GM21360 (cell line): ENCODE results near the gene PALMD.

Source experiments
- ATAC-seq: cut with Tn5 transposase; IDR thresholded peaks from one replicate; pipeline ENCODE4 v1.9.1; 2021; ENCODE audit warnings: mild to moderate bottlenecking, moderate library complexity; ENCODE audit not compliant: unreplicated experiment

Gene PALMD, protein sequence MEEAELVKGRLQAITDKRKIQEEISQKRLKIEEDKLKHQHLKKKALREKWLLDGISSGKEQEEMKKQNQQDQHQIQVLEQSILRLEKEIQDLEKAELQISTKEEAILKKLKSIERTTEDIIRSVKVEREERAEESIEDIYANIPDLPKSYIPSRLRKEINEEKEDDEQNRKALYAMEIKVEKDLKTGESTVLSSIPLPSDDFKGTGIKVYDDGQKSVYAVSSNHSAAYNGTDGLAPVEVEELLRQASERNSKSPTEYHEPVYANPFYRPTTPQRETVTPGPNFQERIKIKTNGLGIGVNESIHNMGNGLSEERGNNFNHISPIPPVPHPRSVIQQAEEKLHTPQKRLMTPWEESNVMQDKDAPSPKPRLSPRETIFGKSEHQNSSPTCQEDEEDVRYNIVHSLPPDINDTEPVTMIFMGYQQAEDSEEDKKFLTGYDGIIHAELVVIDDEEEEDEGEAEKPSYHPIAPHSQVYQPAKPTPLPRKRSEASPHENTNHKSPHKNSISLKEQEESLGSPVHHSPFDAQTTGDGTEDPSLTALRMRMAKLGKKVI

DNA sequence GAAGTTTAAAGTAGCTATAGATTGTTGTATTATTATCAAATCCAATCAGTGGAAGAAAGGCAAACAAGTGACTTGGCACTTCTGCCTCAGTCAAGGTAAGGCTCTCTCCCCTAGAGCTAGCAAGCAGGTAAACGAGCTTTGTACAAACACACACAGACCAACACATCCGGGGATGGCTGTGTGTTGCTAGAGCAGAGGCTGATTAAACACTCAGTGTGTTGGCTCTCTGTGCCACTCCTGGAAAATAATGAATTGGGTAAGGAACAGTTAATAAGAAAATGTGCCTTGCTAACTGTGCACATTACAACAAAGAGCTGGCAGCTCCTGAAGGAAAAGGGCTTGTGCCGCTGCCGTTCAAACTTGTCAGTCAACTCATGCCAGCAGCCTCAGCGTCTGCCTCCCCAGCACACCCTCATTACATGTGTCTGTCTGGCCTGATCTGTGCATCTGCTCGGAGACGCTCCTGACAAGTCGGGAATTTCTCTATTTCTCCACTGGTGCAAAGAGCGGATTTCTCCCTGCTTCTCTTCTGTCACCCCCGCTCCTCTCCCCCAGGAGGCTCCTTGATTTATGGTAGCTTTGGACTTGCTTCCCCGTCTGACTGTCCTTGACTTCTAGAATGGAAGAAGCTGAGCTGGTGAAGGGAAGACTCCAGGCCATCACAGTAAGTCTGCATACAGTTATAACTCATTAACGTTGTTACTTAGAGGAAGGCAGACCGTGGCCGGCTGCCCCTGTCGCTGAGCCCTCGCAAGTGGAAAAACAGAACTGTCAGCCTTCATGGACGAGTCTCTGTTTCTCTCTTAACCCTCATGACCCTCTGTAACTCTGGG is at the start of gene PALMD:
PALMD (plus strand) TSS at position 415 of the 833 bp plus-strand sequence; CDS start at position 620, 205 bp downstream.
- no peak for ATAC-seq

DNA sequence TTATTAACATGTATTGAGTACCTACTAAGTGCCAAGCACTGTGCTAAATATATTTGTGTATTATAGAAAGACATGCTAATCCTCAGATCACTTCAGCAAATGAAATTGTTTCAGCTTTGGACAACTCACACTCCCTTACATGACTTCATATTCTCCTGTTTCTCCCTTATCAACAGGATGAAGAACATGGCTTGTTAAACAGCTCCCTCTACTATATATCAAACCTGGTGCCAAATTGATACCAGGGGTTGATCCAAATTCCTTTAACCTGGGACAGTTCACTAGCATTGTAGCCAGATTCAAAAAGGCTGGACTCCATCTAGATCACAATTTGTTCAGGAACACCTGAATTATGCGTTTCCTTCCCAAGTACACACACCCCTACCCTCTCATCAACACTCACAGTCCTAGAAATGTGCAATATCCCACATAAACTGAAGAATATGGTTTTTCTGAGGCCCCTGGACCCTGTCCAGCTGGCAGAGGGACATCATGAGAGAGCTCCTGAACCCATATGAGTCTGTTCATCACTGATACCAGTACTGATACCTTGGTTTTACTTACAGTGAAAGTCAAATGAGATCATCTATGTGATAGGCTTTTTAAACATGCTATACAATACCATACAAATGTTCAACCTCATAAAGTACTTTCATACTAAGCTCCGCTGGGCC is 47.0 kb upstream of the PALMD start:
- ATAC-seq: no peak

GRCh38 chr1:99599678-99600175 is 46.2 kb upstream of the PALMD start:
- ATAC-seq: no peak

GRCh38 chr1:99600782-99601181 is 45.1 kb upstream of the PALMD start:
- ATAC-seq: no peak

DNA sequence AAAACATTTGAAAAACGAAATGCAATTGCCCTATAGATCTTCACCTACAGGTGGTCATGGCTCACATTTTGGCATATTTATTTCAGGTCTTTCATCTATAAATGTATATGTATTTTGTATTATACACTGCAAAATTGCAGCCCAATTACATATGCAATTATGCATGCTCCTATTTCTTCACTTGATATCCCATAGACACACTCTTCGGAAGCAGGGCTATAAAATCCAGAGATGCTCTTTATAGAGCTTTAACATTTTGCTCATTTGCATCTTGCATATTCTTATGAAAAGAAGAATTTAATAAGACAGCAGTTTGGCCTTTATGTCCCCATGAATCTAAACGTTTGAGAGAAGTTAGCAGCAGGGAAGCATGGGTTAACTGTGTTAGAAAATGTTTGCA is 44.7 kb upstream of the PALMD start:
- no peak for ATAC-seq

DNA sequence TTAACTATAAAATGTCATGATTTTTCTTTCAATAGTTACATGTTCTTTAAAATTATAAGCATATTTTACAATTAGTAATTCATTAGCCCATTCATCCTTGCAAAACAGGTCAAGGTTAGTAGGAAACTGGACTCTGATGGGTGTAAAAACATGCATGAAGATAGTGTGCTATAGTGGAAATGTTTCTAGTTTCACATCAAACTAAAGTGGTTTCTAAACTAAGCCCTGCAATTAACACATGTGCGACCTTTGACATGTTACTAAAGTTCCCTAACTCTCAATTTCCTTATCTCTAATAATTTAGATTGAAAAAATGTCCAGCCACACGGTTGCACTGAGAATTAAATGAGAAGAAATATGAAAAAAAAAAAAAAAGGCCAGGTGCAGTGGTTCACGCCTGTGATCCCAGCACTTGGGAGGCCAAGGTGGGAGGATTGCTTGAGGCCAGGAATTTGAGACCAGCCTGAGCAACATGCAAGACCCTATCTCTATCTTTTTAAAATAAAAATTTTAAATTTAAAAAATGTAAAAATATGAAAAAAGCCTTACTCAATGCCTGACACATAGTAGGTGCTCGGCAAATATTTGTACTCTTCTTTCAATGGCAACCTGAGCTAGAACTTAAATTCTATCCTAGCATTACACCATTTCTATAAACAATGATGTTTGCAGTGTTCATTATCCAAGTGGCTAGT is 44.1 kb upstream of the PALMD start:
- ATAC-seq: no peak

DNA sequence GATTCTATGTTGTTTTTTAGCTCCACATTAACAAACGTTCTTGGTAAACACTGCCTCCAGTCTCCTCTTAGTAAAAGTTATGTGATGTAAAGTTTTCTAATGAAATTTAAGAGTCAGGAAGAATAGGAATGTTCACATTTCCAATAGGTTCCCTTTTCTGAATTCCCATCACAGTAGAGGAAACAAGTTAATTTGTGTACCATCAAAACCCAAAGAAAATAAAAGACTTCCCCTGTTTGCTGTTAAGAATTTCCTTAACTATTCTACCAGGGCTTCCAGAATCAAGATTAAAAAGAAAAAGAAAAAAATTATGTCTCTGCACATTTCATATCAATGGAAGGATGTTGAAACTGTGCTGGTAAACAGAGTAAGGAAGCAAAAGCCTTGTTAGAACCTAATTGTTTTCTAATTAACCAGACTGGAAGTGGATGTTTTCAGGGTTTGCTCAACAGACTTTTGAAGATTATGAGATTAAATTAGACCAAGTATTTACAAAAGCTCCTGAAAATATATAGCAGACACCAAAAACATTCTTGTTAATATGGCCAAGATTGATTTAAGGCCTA is 43.4 kb upstream of the PALMD start:
- no peak for ATAC-seq

DNA sequence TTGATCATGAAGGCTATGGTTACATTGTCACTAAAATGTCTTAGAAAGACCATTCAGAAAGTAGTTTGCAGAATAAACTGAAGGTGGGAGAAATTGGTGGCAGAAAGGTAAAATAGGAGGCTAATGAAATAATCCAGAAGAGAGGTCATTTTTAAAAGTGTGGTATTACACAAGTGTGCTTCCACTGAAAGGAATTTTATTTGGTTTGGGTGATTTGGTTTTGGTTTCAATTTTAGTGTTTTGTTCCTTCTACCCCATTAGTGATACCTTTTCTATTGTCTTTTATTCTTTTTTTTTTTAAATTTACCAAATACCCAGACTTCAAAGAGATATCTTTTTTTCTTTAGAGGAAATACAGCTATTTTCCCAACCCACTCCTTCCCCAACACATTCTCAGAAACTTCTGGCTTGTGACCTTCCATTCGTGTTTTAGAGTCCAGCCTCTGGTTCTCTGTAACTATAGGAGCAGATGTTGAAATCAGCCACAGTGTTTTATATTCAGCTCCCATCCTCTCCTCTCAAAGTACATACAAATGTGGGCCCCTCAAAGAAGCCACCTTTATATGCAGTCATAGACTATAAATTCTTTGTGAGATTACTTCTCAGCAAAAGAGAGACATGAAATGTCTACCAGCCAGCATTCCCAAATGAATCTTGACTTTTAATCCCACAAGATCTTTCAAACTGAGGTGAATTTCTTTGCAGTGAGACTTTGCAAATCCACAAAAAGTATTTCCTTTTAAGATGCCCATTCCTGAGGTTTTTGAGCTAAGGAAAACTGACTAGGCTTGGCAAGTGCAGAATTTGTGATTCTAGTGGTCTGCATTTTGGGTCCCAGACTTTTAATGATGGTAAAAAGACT is 42.0 kb upstream of the PALMD start:
- ATAC-seq: no peak

- no peak for ATAC-seq
These were observed 39.6 kb upstream of the PALMD start for GRCh38 chr1:99606306-99606705.

- no peak for ATAC-seq
These were observed 38.3 kb upstream of the PALMD start for GRCh38 chr1:99607590-99607989.

DNA sequence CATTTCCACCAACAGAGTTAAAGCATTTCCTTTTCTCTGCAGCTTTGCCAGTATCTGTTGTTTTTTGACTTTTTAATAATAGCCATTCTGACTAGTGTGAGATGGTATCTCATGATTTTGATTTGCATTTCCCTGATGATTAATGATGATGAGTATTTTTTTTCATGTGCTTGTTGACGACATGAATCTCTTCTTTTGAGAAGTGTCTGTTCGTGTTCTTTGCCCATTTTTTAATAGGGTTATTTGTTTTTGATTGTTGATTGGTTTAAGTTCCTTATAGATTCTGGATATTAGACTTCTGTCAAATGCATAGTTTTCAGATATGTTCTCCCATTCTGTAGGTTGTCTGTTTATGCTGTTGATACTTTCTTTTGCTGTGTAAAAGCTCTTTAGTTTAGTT is 37.9 kb upstream of the PALMD start:
- ATAC-seq: no peak

GRCh38 chr1:99613716-99614115 is 32.2 kb upstream of the PALMD start:
- ATAC-seq: no peak

DNA sequence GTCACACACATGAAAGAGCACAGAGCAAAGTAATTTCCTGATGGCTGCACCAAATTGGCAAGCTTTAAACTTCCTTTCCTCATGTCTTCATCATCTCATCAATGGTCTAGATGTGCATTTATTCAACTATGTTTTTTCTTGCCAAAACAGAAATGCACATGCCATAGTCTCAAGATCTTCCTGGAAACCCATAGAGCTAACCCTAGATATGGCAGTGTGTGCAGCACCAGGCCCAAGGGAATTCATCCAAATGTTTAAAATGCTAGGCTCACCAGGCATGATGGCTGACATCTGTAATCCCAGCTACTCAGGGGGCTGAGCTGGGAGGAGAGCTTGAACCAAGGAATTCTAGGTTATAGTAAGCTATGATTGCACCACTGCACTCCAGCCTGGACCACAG is 31.2 kb upstream of the PALMD start:
- no peak for ATAC-seq

DNA sequence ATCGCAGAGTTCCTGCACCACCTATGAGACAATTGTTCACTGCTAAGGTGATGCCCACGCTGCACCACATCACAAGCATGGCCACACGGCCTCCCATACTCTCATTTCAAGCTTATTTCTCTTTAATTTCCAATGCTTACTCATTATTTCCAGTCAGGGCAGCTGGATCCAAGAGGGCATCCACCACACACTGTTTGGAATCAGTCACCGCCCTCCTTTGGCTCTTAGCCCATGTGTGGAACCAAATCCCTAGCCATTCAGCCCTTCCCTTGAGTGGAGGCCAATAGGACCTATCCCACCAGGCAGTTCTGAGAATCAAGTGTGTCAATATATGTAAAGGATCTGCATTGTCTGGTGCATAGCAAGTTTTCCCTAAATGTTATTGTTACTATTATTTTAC is 26.3 kb upstream of the PALMD start:
- no peak for ATAC-seq

DNA sequence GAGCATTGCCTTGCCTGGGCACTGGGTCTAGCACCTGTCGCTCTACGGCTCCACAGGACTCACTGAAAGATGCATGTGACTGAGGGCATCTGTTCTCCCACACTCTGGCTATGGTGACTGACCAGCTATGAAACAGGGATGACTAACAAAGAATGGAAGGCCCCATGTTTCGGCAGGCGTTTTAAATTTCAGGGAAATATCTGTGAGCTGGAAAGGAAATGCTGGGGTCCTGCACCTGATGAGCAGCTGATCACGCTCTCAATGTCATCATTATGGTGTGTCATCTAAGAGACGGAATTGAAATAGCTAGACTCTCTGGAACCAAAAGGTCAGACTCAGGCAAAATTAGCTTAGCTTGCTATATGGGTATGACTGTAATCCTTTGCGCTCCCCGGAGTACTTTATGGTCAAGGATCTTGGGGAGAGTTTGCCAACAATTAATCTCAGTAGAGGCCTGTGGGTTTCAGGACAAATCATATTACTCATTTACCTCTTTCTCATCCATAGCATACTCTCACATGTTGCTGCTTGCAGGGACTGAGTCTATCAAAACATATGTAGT is 24.5 kb upstream of the PALMD start:
- no peak for ATAC-seq

DNA sequence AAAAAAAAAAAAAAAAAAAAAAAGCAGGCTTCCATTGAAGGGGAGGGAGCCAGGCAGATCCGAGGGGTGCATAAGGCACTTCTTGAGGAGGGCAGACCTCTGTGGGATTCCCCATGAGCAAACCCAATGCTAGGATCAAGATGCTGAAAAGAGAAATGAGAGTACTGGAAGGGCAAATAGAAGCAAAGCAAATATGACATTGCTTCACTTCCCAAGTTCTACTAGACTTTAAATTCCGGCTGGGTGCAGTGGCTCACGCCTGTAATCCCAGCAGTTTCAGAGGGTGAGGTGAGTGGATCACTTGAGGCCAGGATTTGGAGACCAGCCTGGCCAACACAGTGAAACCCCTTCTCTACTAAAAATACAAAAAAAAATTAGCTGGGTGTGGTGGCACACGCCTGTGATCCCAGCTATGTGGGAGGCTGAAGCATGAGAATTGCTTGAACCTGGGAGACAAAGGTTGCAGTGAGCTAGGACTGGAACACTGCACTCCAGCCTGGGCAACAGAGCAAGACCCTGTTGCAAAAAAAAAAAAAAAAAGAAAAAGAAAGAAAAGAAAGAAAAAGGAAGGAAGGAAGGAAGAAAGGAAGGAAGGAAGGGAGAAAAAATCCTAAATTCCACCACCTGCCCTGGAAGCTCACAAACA is 23.1 kb upstream of the PALMD start:
- ATAC-seq: no peak

- no peak for ATAC-seq
These were observed 22.4 kb upstream of the PALMD start for GRCh38 chr1:99623554-99623953.

DNA sequence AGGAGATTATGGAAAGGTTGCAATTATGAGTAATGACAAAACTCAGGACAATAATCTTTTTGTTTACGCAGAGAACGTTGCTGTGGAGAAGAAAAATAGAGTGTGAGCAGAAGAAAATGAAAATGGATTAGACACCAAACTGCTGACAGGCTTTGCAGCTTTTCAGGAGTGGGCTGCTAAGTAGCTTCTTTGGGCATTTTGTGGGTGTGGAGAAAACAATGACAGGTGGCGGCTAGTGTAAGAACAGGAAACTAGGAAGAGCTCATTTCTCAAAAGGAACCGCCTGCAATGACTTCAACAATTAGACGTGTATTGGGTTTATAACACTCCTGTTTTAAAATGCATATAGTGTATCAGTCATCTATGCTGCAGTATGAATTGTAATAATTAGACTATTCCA is 18.3 kb upstream of the PALMD start:
- ATAC-seq: no peak
